Spleen (tissue), 11 donors: ENCODE measurements around the gene PIP4K2B. TPM values are rescaled to one million over a fixed set of nuclear protein-coding genes. Genes with fewer than 3 reads are reported as not detected.
"Not testable (repeated sequence)": the region's sequence is repeated elsewhere in the genome, so short reads cannot be mapped to it uniquely, and the experiment has no call there.

Experiments
- DNase-seq: peaks from one replicate; pipeline ENCODE4 v3.0.0-alpha.2; 2020
- H3K27ac ChIP-seq, 8 donors: fragments of 200-600 bp; sonication (generic) in 7 of 8; 1 replicate in 4 of 8; 2 replicates in 4 of 8; pipeline versions ENCODE4 v1.5.0 to v1.8.0; 2016 to 2021; ENCODE audit warnings: inconsistent platforms in 4 of 8, mild to moderate bottlenecking in 4 of 8, moderate library complexity in 1 of 8
- H3K27me3 ChIP-seq, 7 donors: fragments of 200-600 bp; sonication (generic) in 6 of 7; replicated peaks in 1 of 7; 1 replicate in 4 of 7; 2 replicates in 3 of 7; pipeline versions ENCODE4 v1.5.0 to v1.8.0; 2016 to 2021; ENCODE audit warnings: inconsistent platforms in 3 of 7, mild to moderate bottlenecking in 1 of 7
- H3K36me3 ChIP-seq, 6 donors: fragments of 200-600 bp; sonication (generic) in 5 of 6; 1 replicate in 4 of 6; 2 replicates in 2 of 6; pipeline versions ENCODE4 v1.5.0 to v1.8.0; 2016 to 2021; ENCODE audit warnings: inconsistent platforms in 2 of 6
- H3K4me1 ChIP-seq, 6 donors: fragments of 200-600 bp; sonication (generic) in 5 of 6; 1 replicate in 3 of 6; 2 replicates in 3 of 6; pipeline versions ENCODE4 v1.5.0 to v1.8.0; 2016 to 2021; ENCODE audit warnings: inconsistent platforms in 3 of 6
- H3K4me3 ChIP-seq, 8 donors: fragments of 200-600 bp; sonication (generic) in 7 of 8; 1 replicate in 4 of 8; 2 replicates in 4 of 8; pipeline versions ENCODE4 v1.5.0 to v1.8.0; 2016 to 2021; ENCODE audit warnings: inconsistent platforms in 4 of 8, mild to moderate bottlenecking in 4 of 8, moderate library complexity in 2 of 8
- H3K9me3 ChIP-seq, 8 donors: fragments of 200-600 bp; sonication (generic) in 7 of 8; 1 replicate in 4 of 8; 2 replicates in 4 of 8; pipeline versions ENCODE4 v1.5.0 to v1.8.0; 2016 to 2021; ENCODE audit warnings: inconsistent platforms in 4 of 8
- POLR2A ChIP-seq, 3 donors: fragments of 450-650 bp; IDR thresholded peaks; one replicate each; pipeline ENCODE4 v1.5.1; 2017; ENCODE audit warnings: antibody characterized with exemption in 3 of 3, mild to moderate bottlenecking in 1 of 3
- POLR2AphosphoS5 ChIP-seq, 3 donors: sonication (generic); formaldehyde crosslinking; IDR thresholded peaks; one replicate each; pipeline ENCODE4 v1.5.1; 2017; ENCODE audit warnings: antibody characterized with exemption in 3 of 3
- WGBS, 5 donors: extraction: QIAGEN DNeasy Blood & Tissue Kit in 3 of 5; methylation state at CpG; one replicate each; pipeline versions ENCODE4 v1.1.5 to v1.1.7; 2013 to 2018; 5-methylcytosine and 5-hydroxymethylcytosine counted together
- intact Hi-C: fragments of 100-400 bp; cut with DNase I; formaldehyde crosslinking; loops from one replicate; pipeline ENCODE4 v1.15.0; 2023; ENCODE audit warnings: low total_unique reads
- polyA plus RNA-seq, 3 donors: library from polyadenylated mRNA; stranded (reverse); fragments of 200-250 nt; gene quantifications; one replicate each; pipeline ENCODE4 v1.2.1, GENCODE V29; 2013
- total RNA-seq, 7 donors: library from RNA; depleted of rRNA in 3 of 7; stranded (reverse); fragments of >200 nt in 3 of 7; fragmentation: NEBNext Ultra II Directional in 4 of 7; extraction: Animal tissue kit (Norgen Biotek cat#: 25700) in 4 of 7; gene quantifications; one replicate each; pipeline versions ENCODE4 v1.1.0 to v1.2.1, GENCODE V29; 2016 to 2021
- TF ChIP-seq, protein P1 (sequence below), 11 experiments: fragments of 200-600 bp in 7 of 11; fragments of 450-650 bp in 4 of 11; sonication (generic) in 4 of 11; IDR thresholded peaks in 8 of 11; conservative IDR thresholded peaks in 3 of 11; 1 replicate in 7 of 11; 2 replicates in 4 of 11; pipeline versions ENCODE4 v1.4.0 to v1.8.0; 2016 to 2021; ENCODE audit warnings: antibody characterized with exemption in 11 of 11, inconsistent platforms in 4 of 11, mild to moderate bottlenecking in 1 of 11
- donor health status: healthy with polysubstance abuse.
- donor health status: DM: no; HTN: no; CAD: no; lungs with moderate emphysema.
- donor health status: DM: no; HTN: no; CAD: no.
- donor health status: Bipolar disorder and iron deficiency.
- donor health status: healthy.
- donor health status: DM: no; HTN: no; CAD: no.
- donor health status: DM: yes; HTN: yes; CAD: no.

The PIP4K2B gene
- total and polyA plus RNA-seq, 10 donors, result 11.4 to 48.4 (median 37.3) TPM

GRCh38 chr17:38790148-38790707, 9.1 kb downstream of the PIP4K2B start:
- H3K4me3 ChIP-seq, DNase-seq, intact Hi-C loops, H3K27me3 ChIP-seq, H3K9me3 ChIP-seq: not testable (repeated sequence)
- Histone ChIP-seq H3K36me3 (peaks cover 2 to 50% (median 17%) of the 10 kb centered on the region in 6 donors), H3K4me1 (peaks cover 0 to 48% (median 16%) of the 10 kb centered on the region in 6 donors), H3K27ac (peak overlapping the region in 7 of 8 donors; percentile 22 to 61 (median 51))
- peak in 2 of 3 donors; percentile 42 to 43 for TF ChIP-seq POLR2AphosphoS5 (IDR thresholded peaks at IDR 0.05)
- WGBS, 5 donors, result 70 to 92% (median 79%) methylated on average over 13 of the region's 13 CpGs

DNA sequence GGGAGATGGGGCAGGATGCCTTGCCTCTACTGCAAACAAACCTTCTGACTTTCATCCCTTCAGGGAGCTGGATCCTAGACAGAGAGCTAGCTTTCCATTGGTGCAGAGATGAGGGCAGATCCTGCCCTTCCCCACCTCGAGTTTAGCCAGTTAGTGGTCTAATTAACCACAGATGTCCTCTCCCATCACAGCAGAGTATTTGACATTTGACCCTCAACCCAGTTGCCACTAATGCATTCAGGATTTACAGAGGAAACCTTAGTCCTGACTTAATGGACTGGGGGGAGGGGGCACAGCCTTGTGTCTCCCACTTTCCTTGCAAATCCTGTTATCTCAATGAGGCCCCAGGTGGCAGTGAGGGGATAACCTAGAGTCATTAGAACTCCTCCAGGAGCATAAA, 10.2 kb downstream of the PIP4K2B start:
- H3K9me3 ChIP-seq, result no peaks in the 10 kb centered on the region
- peak overlapping the region in 1 of 8 donors; percentile 61 for H3K27ac ChIP-seq
- no peak for DNase-seq
- TF ChIP-seq, protein P1, sequence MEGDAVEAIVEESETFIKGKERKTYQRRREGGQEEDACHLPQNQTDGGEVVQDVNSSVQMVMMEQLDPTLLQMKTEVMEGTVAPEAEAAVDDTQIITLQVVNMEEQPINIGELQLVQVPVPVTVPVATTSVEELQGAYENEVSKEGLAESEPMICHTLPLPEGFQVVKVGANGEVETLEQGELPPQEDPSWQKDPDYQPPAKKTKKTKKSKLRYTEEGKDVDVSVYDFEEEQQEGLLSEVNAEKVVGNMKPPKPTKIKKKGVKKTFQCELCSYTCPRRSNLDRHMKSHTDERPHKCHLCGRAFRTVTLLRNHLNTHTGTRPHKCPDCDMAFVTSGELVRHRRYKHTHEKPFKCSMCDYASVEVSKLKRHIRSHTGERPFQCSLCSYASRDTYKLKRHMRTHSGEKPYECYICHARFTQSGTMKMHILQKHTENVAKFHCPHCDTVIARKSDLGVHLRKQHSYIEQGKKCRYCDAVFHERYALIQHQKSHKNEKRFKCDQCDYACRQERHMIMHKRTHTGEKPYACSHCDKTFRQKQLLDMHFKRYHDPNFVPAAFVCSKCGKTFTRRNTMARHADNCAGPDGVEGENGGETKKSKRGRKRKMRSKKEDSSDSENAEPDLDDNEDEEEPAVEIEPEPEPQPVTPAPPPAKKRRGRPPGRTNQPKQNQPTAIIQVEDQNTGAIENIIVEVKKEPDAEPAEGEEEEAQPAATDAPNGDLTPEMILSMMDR (IDR thresholded peaks at IDR 0.05 in 8 of 11, conservative IDR thresholded peaks at IDR 0.05 in 3 of 11), result no peak
- no peak for TF ChIP-seq POLR2A (IDR thresholded peaks at IDR 0.05)
- no peak for TF ChIP-seq POLR2AphosphoS5 (IDR thresholded peaks at IDR 0.05)
- WGBS, 5 donors, result 8 to 59% (median 36%) methylated on average over 1 of the region's 1 CpG
- no peak overlapping the region for H3K4me3 ChIP-seq
- peaks cover 2 to 58% (median 27%) of the 10 kb centered on the region in 6 donors for H3K36me3 ChIP-seq
- intact Hi-C loops, result no loop called here
- H3K27me3 ChIP-seq, result no peaks in the 10 kb centered on the region
- H3K4me1 ChIP-seq, result peaks cover 0 to 40% (median 15%) of the 10 kb centered on the region in 6 donors

- DNase-seq, H3K9me3 ChIP-seq, H3K27me3 ChIP-seq, H3K27ac ChIP-seq, intact Hi-C loops, H3K4me3 ChIP-seq: not testable (repeated sequence)
- peaks cover 2 to 59% (median 39%) of the 10 kb centered on the region in 6 donors for H3K36me3 ChIP-seq
- 93 to 100% (median 97%) methylated on average over 4 of the region's 4 CpGs for WGBS, 5 donors
- H3K4me1 ChIP-seq, result peaks cover 0 to 36% (median 13%) of the 10 kb centered on the region in 6 donors
These were observed 11.4 kb downstream of the PIP4K2B start for GRCh38 chr17:38787999-38788398.

GRCh38 chr17:38786372-38786771, 13.0 kb downstream of the PIP4K2B start:
- Histone ChIP-seq H3K36me3 (peaks cover 2 to 66% (median 54%) of the 10 kb centered on the region in 6 donors), H3K4me1 (peaks cover 0 to 25% (median 13%) of the 10 kb centered on the region in 6 donors), H3K27me3 (no peaks in the 10 kb centered on the region), H3K9me3 (no peaks in the 10 kb centered on the region), H3K27ac (no peak overlapping the region), H3K4me3 (no peak overlapping the region)
- 71 to 90% (median 85%) methylated on average over 4 to 6 of the region's 6 CpGs for WGBS, 5 donors
- intact Hi-C loops, result no loop called here
- no peak for DNase-seq
- TF ChIP-seq, protein P1 (IDR thresholded peaks at IDR 0.05 in 8 of 11, conservative IDR thresholded peaks at IDR 0.05 in 3 of 11), result no peak
- TF ChIP-seq POLR2A (IDR thresholded peaks at IDR 0.05) (no peak), POLR2AphosphoS5 (IDR thresholded peaks at IDR 0.05) (no peak)

DNA sequence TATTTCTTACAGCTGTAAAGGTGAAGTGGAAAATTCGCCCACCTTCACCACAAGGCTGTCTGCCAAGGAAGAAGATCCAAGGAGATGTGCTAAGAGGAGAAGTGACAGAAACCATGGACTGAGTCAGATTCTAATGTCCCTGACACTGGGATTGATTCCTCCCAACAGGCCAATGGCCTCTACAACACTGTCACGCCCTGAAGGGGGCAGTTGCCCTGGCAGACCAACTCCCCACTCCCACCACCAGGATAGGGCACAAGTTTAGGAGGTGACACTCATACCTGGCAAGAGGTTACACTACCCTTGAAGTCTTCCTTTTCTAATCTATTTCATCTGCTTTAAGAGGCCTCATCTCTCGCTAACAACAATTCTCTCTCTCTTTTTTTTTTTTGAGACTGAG, 16.1 kb downstream of the PIP4K2B start:
- no peaks in the 10 kb centered on the region for H3K27me3 ChIP-seq
- TF ChIP-seq, protein P1 (IDR thresholded peaks at IDR 0.05 in 8 of 11, conservative IDR thresholded peaks at IDR 0.05 in 3 of 11), result no peak
- no peak for TF ChIP-seq POLR2AphosphoS5 (IDR thresholded peaks at IDR 0.05)
- no peak for TF ChIP-seq POLR2A (IDR thresholded peaks at IDR 0.05)
- H3K4me1 ChIP-seq, result no peaks in the 10 kb centered on the region
- DNase-seq, result no peak
- 88 to 96% (median 93%) methylated on average over 3 of the region's 3 CpGs for WGBS, 5 donors
- intact Hi-C loops, result no loop called here
- H3K4me3 ChIP-seq, result no peak overlapping the region
- no peaks in the 10 kb centered on the region for H3K9me3 ChIP-seq
- H3K27ac ChIP-seq, result no peak overlapping the region
- peaks cover 13 to 90% (median 85%) of the 10 kb centered on the region in 6 donors for H3K36me3 ChIP-seq
